LNCAP (cell line): ENCODE data around the gene LCOR.

ENCODE experiments used
- TF ChIP-seq, protein P1 (sequence below): fragments of 450-650 bp; IDR thresholded peaks from 2 replicates; pipeline ENCODE4 v1.5.1; 2017; ENCODE audit warnings: mild to moderate bottlenecking

LCOR gene

GRCh38 chr10:97039538-97040247, 207.6 kb downstream of the LCOR start:
- TF ChIP-seq, protein P1, sequence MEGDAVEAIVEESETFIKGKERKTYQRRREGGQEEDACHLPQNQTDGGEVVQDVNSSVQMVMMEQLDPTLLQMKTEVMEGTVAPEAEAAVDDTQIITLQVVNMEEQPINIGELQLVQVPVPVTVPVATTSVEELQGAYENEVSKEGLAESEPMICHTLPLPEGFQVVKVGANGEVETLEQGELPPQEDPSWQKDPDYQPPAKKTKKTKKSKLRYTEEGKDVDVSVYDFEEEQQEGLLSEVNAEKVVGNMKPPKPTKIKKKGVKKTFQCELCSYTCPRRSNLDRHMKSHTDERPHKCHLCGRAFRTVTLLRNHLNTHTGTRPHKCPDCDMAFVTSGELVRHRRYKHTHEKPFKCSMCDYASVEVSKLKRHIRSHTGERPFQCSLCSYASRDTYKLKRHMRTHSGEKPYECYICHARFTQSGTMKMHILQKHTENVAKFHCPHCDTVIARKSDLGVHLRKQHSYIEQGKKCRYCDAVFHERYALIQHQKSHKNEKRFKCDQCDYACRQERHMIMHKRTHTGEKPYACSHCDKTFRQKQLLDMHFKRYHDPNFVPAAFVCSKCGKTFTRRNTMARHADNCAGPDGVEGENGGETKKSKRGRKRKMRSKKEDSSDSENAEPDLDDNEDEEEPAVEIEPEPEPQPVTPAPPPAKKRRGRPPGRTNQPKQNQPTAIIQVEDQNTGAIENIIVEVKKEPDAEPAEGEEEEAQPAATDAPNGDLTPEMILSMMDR, result no peak

DNA sequence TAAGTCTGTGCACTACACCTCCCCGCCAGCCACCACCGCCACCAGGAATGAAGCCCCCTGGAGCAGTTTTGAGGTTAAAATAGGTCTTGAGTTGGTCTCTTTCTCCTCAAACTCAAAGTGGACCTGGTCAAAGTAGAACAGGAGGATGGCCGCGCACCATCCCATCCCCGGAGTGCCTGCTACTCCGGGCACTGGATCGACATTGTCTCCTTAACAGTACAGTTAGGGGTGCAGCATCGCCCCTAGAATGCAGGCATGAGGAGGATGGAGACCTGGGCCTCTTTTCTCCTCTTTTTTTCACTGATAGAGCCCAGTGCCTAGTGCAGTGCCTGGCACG, 208.1 kb downstream of the LCOR start:
- TF ChIP-seq, protein P1, result no peak

- TF ChIP-seq, protein P1, result no peak
Observed at GRCh38 chr10:97040706-97041105, 208.6 kb downstream of the LCOR start.

DNA sequence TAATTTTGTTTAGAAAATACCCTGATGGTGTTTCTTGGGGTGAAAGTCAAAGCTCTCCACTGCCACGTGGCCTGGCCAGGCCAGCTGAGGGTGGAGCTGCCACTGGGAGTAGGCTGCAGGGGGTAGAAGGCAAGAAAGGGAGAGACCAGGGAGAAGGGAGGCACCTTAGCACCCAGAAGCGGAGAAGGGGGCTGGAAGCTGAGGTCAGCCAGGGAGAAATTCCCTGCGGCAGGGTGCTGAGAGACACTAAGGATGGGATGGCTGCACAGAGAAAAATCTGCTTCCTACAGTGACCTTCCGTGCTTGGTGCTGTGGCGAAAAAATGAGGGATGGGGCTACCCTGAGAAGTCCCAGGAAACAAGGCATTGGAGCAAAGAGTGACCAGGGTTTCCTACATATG, 210.0 kb downstream of the LCOR start:
- TF ChIP-seq, protein P1, result no peak

- TF ChIP-seq, protein P1, result no peak
Observed at GRCh38 chr10:97042716-97043562, 210.8 kb downstream of the LCOR start.

DNA sequence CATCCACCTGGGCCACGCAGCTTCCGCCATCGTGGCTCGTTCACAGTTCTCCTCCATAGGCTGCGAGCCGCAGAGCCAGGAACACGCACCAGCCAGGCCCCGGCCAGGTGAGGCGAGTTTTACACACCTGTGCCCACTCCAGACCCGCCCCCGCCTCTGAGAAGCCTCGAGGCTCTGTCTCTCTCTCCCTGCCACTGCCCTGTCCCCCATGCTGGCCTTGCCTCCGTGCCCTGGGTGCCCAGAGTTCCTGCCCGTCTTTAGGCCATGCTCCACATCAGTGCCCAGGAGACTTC, 211.4 kb downstream of the LCOR start:
- TF ChIP-seq, protein P1, result no peak
